Measurements from ENCODE around the gene FOXD4L1.
"Not testable (repeated sequence)": the region's sequence is repeated elsewhere in the genome, so short reads cannot be mapped to it uniquely, and the experiment has no call there.

FOXD4L1 gene

DNA sequence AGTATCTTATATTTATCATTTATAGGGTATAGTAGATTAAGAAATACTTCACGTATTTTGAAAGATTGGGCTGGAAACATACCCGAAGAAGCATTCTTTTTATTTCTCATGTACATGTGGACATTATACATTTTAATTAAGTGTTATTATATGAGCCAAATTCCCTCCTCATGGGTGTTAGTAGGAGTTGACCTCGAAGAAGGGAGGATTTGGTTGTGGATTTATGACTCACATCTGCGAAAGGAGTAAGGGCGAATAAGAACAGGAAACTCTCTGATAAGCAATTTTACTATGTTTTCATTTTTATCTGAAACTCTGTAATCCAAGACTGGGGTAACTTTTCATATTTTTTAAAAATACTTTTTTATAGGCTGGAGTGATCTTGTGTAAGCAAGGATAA lies 23.0 kb downstream of the FOXD4L1 start:
- H3K36me3 ChIP-seq (ENCODE audit: control insufficient read depth in 1 of 2, insufficient read depth in 2 of 2, low read depth in 1 of 2, low read length in 2 of 2); H3K27me3 ChIP-seq (ENCODE audit: control insufficient read depth in 1 of 2, insufficient read depth in 1 of 2, low read length in 2 of 2); H2BK120ac ChIP-seq (ENCODE audit: low read depth, low read length); H2BK15ac ChIP-seq (ENCODE audit: low read depth, poor library complexity, severe bottlenecking); H3K23ac ChIP-seq (ENCODE audit: low read length in 2 of 2); H3K9ac ChIP-seq (ENCODE audit: low read length); H3K14ac ChIP-seq (ENCODE audit: low read length in 2 of 2); H3K9me3 ChIP-seq (ENCODE audit: control insufficient read depth, low read length); H2AFZ ChIP-seq (ENCODE audit: low read depth, low read length); H2BK12ac ChIP-seq (ENCODE audit: low read length in 2 of 2); H3K4me3 ChIP-seq (ENCODE audit: insufficient read depth in 1 of 2, low read depth in 1 of 2, low read length in 2 of 2); H3K18ac ChIP-seq (ENCODE audit: low read depth in 1 of 2, low read length in 2 of 2); H3K79me1 ChIP-seq (replicated peaks; ENCODE audit: low read length, poor library complexity, severe bottlenecking); H3K27ac ChIP-seq (ENCODE audit: low read length, poor library complexity, severe bottlenecking); H3K4me1 ChIP-seq (ENCODE audit: control insufficient read depth, insufficient read depth, low read depth, low read length); H2BK5ac ChIP-seq (ENCODE audit: low read depth, low read length, poor library complexity, severe bottlenecking); DNase-seq; H3K4me2 ChIP-seq (ENCODE audit: low read length, poor library complexity, severe bottlenecking); H4K91ac ChIP-seq (ENCODE audit: low read length); H4K8ac ChIP-seq (ENCODE audit: low read length); H2AK5ac ChIP-seq (ENCODE audit: low read length, severe bottlenecking); H3K4ac ChIP-seq (ENCODE audit: low read depth in 1 of 2, low read length in 2 of 2): not testable (repeated sequence)
- WGBS, result no CpG with 5 or more reads among the region's 5 CpGs

DNA sequence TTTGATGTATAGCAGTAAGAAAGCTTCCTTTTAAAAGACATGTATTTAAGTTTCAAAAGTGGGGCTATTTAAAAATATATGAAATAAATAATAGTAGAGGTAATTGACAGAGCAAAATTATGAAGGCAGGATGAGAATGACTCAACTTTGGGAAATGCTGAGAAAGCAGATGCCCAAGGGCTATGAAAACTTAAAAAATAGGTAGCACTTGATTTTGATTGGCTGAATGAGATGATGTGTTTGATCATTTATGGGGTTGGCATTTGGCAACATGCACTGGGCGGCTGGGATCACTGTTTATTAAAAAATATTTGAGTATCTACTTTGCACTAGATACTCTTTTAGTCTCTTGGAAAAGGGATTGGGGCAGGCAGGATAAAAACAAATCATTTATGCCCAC lies 26.5 kb downstream of the FOXD4L1 start:
- not testable (repeated sequence) for H3K4me2 ChIP-seq (ENCODE audit: low read length, poor library complexity, severe bottlenecking); H3K9me3 ChIP-seq (ENCODE audit: control insufficient read depth, low read length); H4K8ac ChIP-seq (ENCODE audit: low read length); H4K91ac ChIP-seq (ENCODE audit: low read length); H3K4me1 ChIP-seq (ENCODE audit: control insufficient read depth, insufficient read depth, low read depth, low read length); H3K14ac ChIP-seq (ENCODE audit: low read length in 2 of 2); H2BK120ac ChIP-seq (ENCODE audit: low read depth, low read length); H2AFZ ChIP-seq (ENCODE audit: low read depth, low read length); H2BK5ac ChIP-seq (ENCODE audit: low read depth, low read length, poor library complexity, severe bottlenecking); H2BK15ac ChIP-seq (ENCODE audit: low read depth, poor library complexity, severe bottlenecking); DNase-seq; H2BK12ac ChIP-seq (ENCODE audit: low read length in 2 of 2); H3K4ac ChIP-seq (ENCODE audit: low read depth in 1 of 2, low read length in 2 of 2); H3K4me3 ChIP-seq (ENCODE audit: insufficient read depth in 1 of 2, low read depth in 1 of 2, low read length in 2 of 2); H3K27me3 ChIP-seq (ENCODE audit: control insufficient read depth in 1 of 2, insufficient read depth in 1 of 2, low read length in 2 of 2); H3K36me3 ChIP-seq (ENCODE audit: control insufficient read depth in 1 of 2, insufficient read depth in 2 of 2, low read depth in 1 of 2, low read length in 2 of 2); H2AK5ac ChIP-seq (ENCODE audit: low read length, severe bottlenecking); H3K27ac ChIP-seq (ENCODE audit: low read length, poor library complexity, severe bottlenecking); H3K79me1 ChIP-seq (replicated peaks; ENCODE audit: low read length, poor library complexity, severe bottlenecking); H3K18ac ChIP-seq (ENCODE audit: low read depth in 1 of 2, low read length in 2 of 2); H3K9ac ChIP-seq (ENCODE audit: low read length); H3K23ac ChIP-seq (ENCODE audit: low read length in 2 of 2)
- WGBS, result no CpG with 5 or more reads among the region's 1 CpG

DNA sequence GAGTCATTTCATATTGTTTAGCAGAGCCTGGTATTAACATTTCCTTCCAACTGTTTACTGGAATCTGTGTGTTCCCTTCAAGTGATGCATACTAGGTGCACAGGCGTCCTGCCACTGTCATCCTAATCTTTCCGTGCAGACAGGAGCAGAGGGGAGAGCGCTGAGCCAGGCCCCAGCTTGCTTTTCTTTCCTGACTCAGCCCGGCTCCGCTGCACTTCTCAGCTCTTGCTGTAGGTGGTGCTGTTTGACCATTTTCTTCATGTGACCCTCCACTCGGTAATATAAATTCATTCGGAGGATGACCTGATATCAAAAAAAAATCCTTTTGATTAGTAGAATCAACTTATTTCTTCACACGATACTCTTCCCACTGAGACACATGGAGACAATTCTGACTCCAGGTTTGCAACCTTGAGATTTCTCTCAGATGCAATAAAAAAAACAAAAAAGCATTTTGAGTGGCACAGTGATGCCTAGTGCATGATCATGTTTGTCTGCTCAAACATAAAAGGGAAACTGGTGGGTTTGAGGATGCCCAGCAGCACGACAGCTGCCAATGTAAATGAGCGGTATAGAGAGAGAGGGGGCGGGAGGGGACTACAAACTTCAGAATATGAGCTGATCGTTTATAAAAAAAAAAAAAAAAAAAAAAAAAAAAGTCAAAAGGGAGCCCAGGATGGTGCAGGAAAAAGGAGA lies 29.0 kb downstream of the FOXD4L1 start:
- not testable (repeated sequence) for H3K36me3 ChIP-seq (ENCODE audit: control insufficient read depth in 1 of 2, insufficient read depth in 2 of 2, low read depth in 1 of 2, low read length in 2 of 2); H2BK120ac ChIP-seq (ENCODE audit: low read depth, low read length); H3K9me3 ChIP-seq (ENCODE audit: control insufficient read depth, low read length); H3K9ac ChIP-seq (ENCODE audit: low read length); H2AFZ ChIP-seq (ENCODE audit: low read depth, low read length); H2BK12ac ChIP-seq (ENCODE audit: low read length in 2 of 2); H3K27me3 ChIP-seq (ENCODE audit: control insufficient read depth in 1 of 2, insufficient read depth in 1 of 2, low read length in 2 of 2); H2BK5ac ChIP-seq (ENCODE audit: low read depth, low read length, poor library complexity, severe bottlenecking); H3K4ac ChIP-seq (ENCODE audit: low read depth in 1 of 2, low read length in 2 of 2); H3K4me3 ChIP-seq (ENCODE audit: insufficient read depth in 1 of 2, low read depth in 1 of 2, low read length in 2 of 2); H3K27ac ChIP-seq (ENCODE audit: low read length, poor library complexity, severe bottlenecking); H3K23ac ChIP-seq (ENCODE audit: low read length in 2 of 2); H3K79me1 ChIP-seq (replicated peaks; ENCODE audit: low read length, poor library complexity, severe bottlenecking); H2AK5ac ChIP-seq (ENCODE audit: low read length, severe bottlenecking); H4K91ac ChIP-seq (ENCODE audit: low read length); H4K8ac ChIP-seq (ENCODE audit: low read length); DNase-seq; H3K4me2 ChIP-seq (ENCODE audit: low read length, poor library complexity, severe bottlenecking); H2BK15ac ChIP-seq (ENCODE audit: low read depth, poor library complexity, severe bottlenecking); H3K18ac ChIP-seq (ENCODE audit: low read depth in 1 of 2, low read length in 2 of 2); H3K14ac ChIP-seq (ENCODE audit: low read length in 2 of 2); H3K4me1 ChIP-seq (ENCODE audit: control insufficient read depth, insufficient read depth, low read depth, low read length)
- 21% methylated on average over 4 of the region's 12 CpGs for WGBS

DNA sequence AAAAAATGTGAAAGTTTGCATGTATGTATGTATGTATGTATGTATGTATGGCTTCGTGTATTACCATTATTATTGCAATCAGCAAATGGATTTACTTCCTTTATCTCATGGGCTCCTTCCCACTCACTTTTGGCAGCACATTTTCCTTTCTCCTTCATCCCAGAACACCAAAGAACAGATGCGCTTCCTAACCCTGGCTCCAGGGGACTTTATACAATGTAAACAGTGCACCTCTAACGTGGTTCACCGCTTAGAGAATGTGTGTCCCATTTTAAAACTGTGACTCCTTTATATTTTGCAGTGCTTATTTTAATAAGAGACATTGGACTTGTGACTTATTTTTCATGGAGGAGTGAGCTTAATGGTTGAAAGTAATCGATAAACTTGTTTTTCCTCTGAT lies 29.7 kb downstream of the FOXD4L1 start:
- not testable (repeated sequence) for H3K4me2 ChIP-seq (ENCODE audit: low read length, poor library complexity, severe bottlenecking); H3K9ac ChIP-seq (ENCODE audit: low read length); DNase-seq; H3K14ac ChIP-seq (ENCODE audit: low read length in 2 of 2); H2BK15ac ChIP-seq (ENCODE audit: low read depth, poor library complexity, severe bottlenecking); H3K23ac ChIP-seq (ENCODE audit: low read length in 2 of 2); H3K4ac ChIP-seq (ENCODE audit: low read depth in 1 of 2, low read length in 2 of 2); H3K9me3 ChIP-seq (ENCODE audit: control insufficient read depth, low read length); H3K4me1 ChIP-seq (ENCODE audit: control insufficient read depth, insufficient read depth, low read depth, low read length); H4K8ac ChIP-seq (ENCODE audit: low read length); H2BK120ac ChIP-seq (ENCODE audit: low read depth, low read length); H2BK5ac ChIP-seq (ENCODE audit: low read depth, low read length, poor library complexity, severe bottlenecking); H3K27ac ChIP-seq (ENCODE audit: low read length, poor library complexity, severe bottlenecking); H2BK12ac ChIP-seq (ENCODE audit: low read length in 2 of 2); H4K91ac ChIP-seq (ENCODE audit: low read length); H3K18ac ChIP-seq (ENCODE audit: low read depth in 1 of 2, low read length in 2 of 2); H3K79me1 ChIP-seq (replicated peaks; ENCODE audit: low read length, poor library complexity, severe bottlenecking); H2AK5ac ChIP-seq (ENCODE audit: low read length, severe bottlenecking); H3K27me3 ChIP-seq (ENCODE audit: control insufficient read depth in 1 of 2, insufficient read depth in 1 of 2, low read length in 2 of 2); H2AFZ ChIP-seq (ENCODE audit: low read depth, low read length); H3K36me3 ChIP-seq (ENCODE audit: control insufficient read depth in 1 of 2, insufficient read depth in 2 of 2, low read depth in 1 of 2, low read length in 2 of 2); H3K4me3 ChIP-seq (ENCODE audit: insufficient read depth in 1 of 2, low read depth in 1 of 2, low read length in 2 of 2)
- WGBS, result 90% methylated on average over 2 of the region's 5 CpGs
